Measurements from ENCODE around the gene PKNOX2.

The PKNOX2 gene

GRCh38 chr11:125170001-125170509, 5.5 kb downstream of the PKNOX2 start:
- no peak overlapping the region for H3K4me3 ChIP-seq (ENCODE audit: control insufficient read depth, low read depth, low read length)
- DNase-seq (ENCODE audit: low read depth) = no peak
- no peak for TF ChIP-seq CTCF (IDR thresholded peaks at IDR 0.05; ENCODE audit: control insufficient read depth, insufficient read depth, low read depth, low read length, missing control alignments)

- DNase-seq (ENCODE audit: low read depth) = no peak
- no peak overlapping the region for H3K4me3 ChIP-seq (ENCODE audit: control insufficient read depth, low read depth, low read length)
- TF ChIP-seq CTCF (IDR thresholded peaks at IDR 0.05; ENCODE audit: control insufficient read depth, insufficient read depth, low read depth, low read length, missing control alignments) = no peak
These were observed 6.0 kb downstream of the PKNOX2 start for GRCh38 chr11:125170510-125171031.

- DNase-seq (ENCODE audit: low read depth) = no peak
- TF ChIP-seq CTCF (IDR thresholded peaks at IDR 0.05; ENCODE audit: control insufficient read depth, insufficient read depth, low read depth, low read length, missing control alignments) = no peak
These were observed 7.4 kb downstream of the PKNOX2 start for GRCh38 chr11:125171974-125172373.

GRCh38 chr11:125173027-125173426, 8.5 kb downstream of the PKNOX2 start:
- DNase-seq (ENCODE audit: low read depth) = no peak
- no peak for TF ChIP-seq CTCF (IDR thresholded peaks at IDR 0.05; ENCODE audit: control insufficient read depth, insufficient read depth, low read depth, low read length, missing control alignments)
- H3K4me3 ChIP-seq (ENCODE audit: control insufficient read depth, low read depth, low read length) = no peak overlapping the region

More at GRCh38 chr11:125171974-125172373, 7.4 kb downstream of the PKNOX2 start:
- no peak overlapping the region for H3K4me3 ChIP-seq (ENCODE audit: control insufficient read depth, low read depth, low read length)

- H3K4me3 ChIP-seq (ENCODE audit: control insufficient read depth, low read depth, low read length) = no peak overlapping the region
- no peak for DNase-seq (ENCODE audit: low read depth)
- TF ChIP-seq CTCF (IDR thresholded peaks at IDR 0.05; ENCODE audit: control insufficient read depth, insufficient read depth, low read depth, low read length, missing control alignments) = no peak
These were observed 9.0 kb downstream of the PKNOX2 start for GRCh38 chr11:125173556-125173955.

GRCh38 chr11:125174057-125174456, 9.5 kb downstream of the PKNOX2 start:
- no peak for DNase-seq (ENCODE audit: low read depth)
- TF ChIP-seq CTCF (IDR thresholded peaks at IDR 0.05; ENCODE audit: control insufficient read depth, insufficient read depth, low read depth, low read length, missing control alignments) = no peak
- H3K4me3 ChIP-seq (ENCODE audit: control insufficient read depth, low read depth, low read length) = no peak overlapping the region
